ENCODE measurements around the gene PDCD1. TPM values are rescaled to one million over a fixed set of nuclear protein-coding genes. Genes with fewer than 3 reads are reported as not detected.

PDCD1 gene
- total and polyA plus RNA-seq, 2 experiments from 2014 or later = not detected

DNA sequence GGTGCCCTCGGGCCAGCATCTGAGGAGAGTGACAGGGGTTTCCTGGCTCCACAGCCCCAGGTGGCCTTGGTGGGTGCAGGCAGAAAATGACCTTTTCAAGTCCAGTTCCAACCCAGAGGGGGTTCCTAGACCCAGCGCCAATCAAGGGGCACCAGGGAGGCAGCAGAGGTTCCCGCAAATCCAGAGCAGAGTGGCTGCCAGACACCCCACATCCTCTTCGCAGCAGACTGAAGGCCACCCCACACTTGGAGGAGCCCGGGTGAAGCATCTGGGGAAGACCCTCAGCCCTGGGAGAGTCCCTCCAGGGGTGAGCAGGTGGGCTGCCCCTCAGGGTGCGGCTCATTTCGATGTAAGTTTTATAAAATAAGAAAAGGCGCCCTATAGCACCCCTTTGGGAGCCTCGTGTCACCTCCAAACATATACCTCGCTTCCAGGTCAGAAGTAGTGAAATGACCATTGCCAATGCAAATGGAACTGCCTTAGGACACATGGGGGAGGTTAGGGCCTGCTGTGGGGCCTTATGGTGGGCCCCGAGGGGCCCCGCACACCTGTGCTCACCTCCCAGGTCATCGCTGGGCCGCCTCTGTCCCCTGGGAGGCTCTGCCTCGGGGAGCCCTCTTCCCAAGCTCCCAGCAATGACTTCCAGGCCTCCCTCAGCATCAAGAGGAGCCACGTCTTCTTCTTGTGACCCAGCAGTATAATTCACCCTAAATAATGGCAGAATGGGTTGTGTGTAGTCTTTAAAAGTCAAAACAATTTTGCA is 21.8 kb upstream of the PDCD1 start:
- no peak for DNase-seq
- no peaks in the 10 kb centered on the region for H3K9me3 ChIP-seq (ENCODE audit: low read depth)
- H3K4me2 ChIP-seq (ENCODE audit: unreplicated experiment) = no peak overlapping the region
- no peaks in the 10 kb centered on the region for H3K9me2 ChIP-seq (ENCODE audit: insufficient read depth)
- no peaks in the 10 kb centered on the region for H3K27me3 ChIP-seq (replicated peaks; ENCODE audit: insufficient read depth)
- H3K4me1 ChIP-seq (ENCODE audit: insufficient read depth) = peaks cover 16% of the 10 kb centered on the region
- H3K79me2 ChIP-seq (ENCODE audit: insufficient read depth) = no peaks in the 10 kb centered on the region
- no peaks in the 10 kb centered on the region for H3K36me3 ChIP-seq (ENCODE audit: low read depth)
- peaks cover 14% of the 10 kb centered on the region for H3F3A ChIP-seq (ENCODE audit: insufficient read depth)
- H3K4me3 ChIP-seq = peak overlapping the region; percentile 73; the same call in 1 of the 2 replicates
- in situ Hi-C loops (cut with MboI) = no loop called here
- no peak overlapping the region for H3K27ac ChIP-seq
- H4K20me1 ChIP-seq (ENCODE audit: insufficient read depth) = no peaks in the 10 kb centered on the region
- TF ChIP-seq EZH2phosphoT487 (IDR thresholded peaks at IDR 0.05; ENCODE audit: insufficient read depth, low read depth) (no peak), EZH2 (IDR thresholded peaks at IDR 0.05; ENCODE audit: insufficient read depth, poor library complexity, severe bottlenecking) (no peak)
- no peak overlapping the region for H3K9ac ChIP-seq
- 70 to 73% methylated on average over 13 to 16 of the region's 16 CpGs for WGBS, 2 experiments (ENCODE audit: low coverage in 1 of 2, low lambda C conversion rate in 2 of 2, missing lambda C conversion rate in 2 of 2)
- peak overlapping the region; percentile 71 for H2AFZ ChIP-seq

GRCh38 chr2:241879326-241879725 is 20.6 kb upstream of the PDCD1 start:
- Histone ChIP-seq H3K27me3 (replicated peaks; ENCODE audit: insufficient read depth) (no peaks in the 10 kb centered on the region), H3K79me2 (ENCODE audit: insufficient read depth) (no peaks in the 10 kb centered on the region), H3K9me2 (ENCODE audit: insufficient read depth) (no peaks in the 10 kb centered on the region), H3K9ac (no peak overlapping the region), H3K4me3 (no peak overlapping the region), H3K27ac (no peak overlapping the region), H4K20me1 (ENCODE audit: insufficient read depth) (no peaks in the 10 kb centered on the region), H3K9me3 (ENCODE audit: low read depth) (no peaks in the 10 kb centered on the region), H3K36me3 (ENCODE audit: low read depth) (no peaks in the 10 kb centered on the region), H3K4me1 (ENCODE audit: insufficient read depth) (peaks cover 16% of the 10 kb centered on the region), H3F3A (ENCODE audit: insufficient read depth) (peaks cover 14% of the 10 kb centered on the region), H3K4me2 (ENCODE audit: unreplicated experiment) (no peak overlapping the region), H2AFZ (no peak overlapping the region)
- WGBS, 2 experiments (ENCODE audit: low coverage in 1 of 2, low lambda C conversion rate in 2 of 2, missing lambda C conversion rate in 2 of 2) = 62 to 68% methylated on average over 9 of the region's 9 CpGs
- no peak for DNase-seq
- TF ChIP-seq EZH2 (IDR thresholded peaks at IDR 0.05; ENCODE audit: insufficient read depth, poor library complexity, severe bottlenecking) (no peak), EZH2phosphoT487 (IDR thresholded peaks at IDR 0.05; ENCODE audit: insufficient read depth, low read depth) (no peak)
- in situ Hi-C loops (cut with MboI) = no loop called here

- Histone ChIP-seq H3K4me1 (ENCODE audit: insufficient read depth) (peaks cover 14% of the 10 kb centered on the region), H3K27ac (no peak overlapping the region), H4K20me1 (ENCODE audit: insufficient read depth) (no peaks in the 10 kb centered on the region), H2AFZ (no peak overlapping the region), H3K27me3 (replicated peaks; ENCODE audit: insufficient read depth) (no peaks in the 10 kb centered on the region), H3K4me2 (ENCODE audit: unreplicated experiment) (no peak overlapping the region), H3K9ac (no peak overlapping the region), H3F3A (ENCODE audit: insufficient read depth) (peaks cover 10% of the 10 kb centered on the region), H3K36me3 (ENCODE audit: low read depth) (no peaks in the 10 kb centered on the region), H3K9me2 (ENCODE audit: insufficient read depth) (no peaks in the 10 kb centered on the region), H3K79me2 (ENCODE audit: insufficient read depth) (no peaks in the 10 kb centered on the region), H3K4me3 (no peak overlapping the region), H3K9me3 (ENCODE audit: low read depth) (no peaks in the 10 kb centered on the region)
- in situ Hi-C loops (cut with MboI) = no loop called here
- WGBS, 2 experiments (ENCODE audit: low coverage in 1 of 2, low lambda C conversion rate in 2 of 2, missing lambda C conversion rate in 2 of 2) = 26 to 29% methylated on average over 21 to 27 of the region's 27 CpGs
- no peak for TF ChIP-seq EZH2phosphoT487 (IDR thresholded peaks at IDR 0.05; ENCODE audit: insufficient read depth, low read depth)
- no peak for TF ChIP-seq EZH2 (IDR thresholded peaks at IDR 0.05; ENCODE audit: insufficient read depth, poor library complexity, severe bottlenecking)
- peak; percentile 82 for DNase-seq
These were observed 19.6 kb upstream of the PDCD1 start for GRCh38 chr2:241877989-241878970.

DNA sequence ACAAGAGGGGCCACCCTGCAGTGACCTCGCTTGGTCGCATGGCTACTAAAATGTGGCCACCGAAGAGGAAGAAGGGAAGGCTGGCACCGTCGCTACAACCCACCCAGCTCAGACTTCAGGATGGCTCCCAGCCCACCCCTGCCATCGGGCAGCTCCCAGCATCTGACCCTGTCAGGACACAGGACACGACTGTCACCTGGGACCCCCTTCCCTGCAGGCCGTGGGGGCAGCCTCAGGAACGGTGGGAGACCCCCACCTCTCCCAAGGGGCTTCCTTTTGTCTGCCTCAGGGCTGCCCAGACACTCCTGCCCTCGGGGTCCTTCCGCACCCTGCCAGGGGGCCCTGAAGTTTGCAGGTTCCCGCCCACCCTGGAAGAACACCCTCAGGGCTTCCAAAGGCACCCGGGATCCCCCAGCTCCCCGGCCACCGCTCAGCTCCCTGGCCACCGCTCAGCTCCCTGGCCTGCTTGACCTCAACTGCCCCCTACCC is 18.5 kb upstream of the PDCD1 start:
- Histone ChIP-seq H3K27me3 (replicated peaks; ENCODE audit: insufficient read depth) (no peaks in the 10 kb centered on the region), H3K27ac (no peak overlapping the region), H4K20me1 (ENCODE audit: insufficient read depth) (no peaks in the 10 kb centered on the region), H3K9ac (no peak overlapping the region), H3K4me2 (ENCODE audit: unreplicated experiment) (no peak overlapping the region), H3K79me2 (ENCODE audit: insufficient read depth) (no peaks in the 10 kb centered on the region), H3K36me3 (ENCODE audit: low read depth) (no peaks in the 10 kb centered on the region), H3K4me1 (ENCODE audit: insufficient read depth) (peaks cover 4% of the 10 kb centered on the region; the same call in 1 of the 2 replicates), H3K4me3 (no peak overlapping the region), H2AFZ (no peak overlapping the region), H3K9me2 (ENCODE audit: insufficient read depth) (no peaks in the 10 kb centered on the region), H3K9me3 (ENCODE audit: low read depth) (no peaks in the 10 kb centered on the region), H3F3A (ENCODE audit: insufficient read depth) (peaks cover under 1% of the 10 kb centered on the region; the same call in 1 of the 2 replicates)
- no peak for DNase-seq
- in situ Hi-C loops (cut with MboI) = no loop called here
- 61 to 62% methylated on average over 7 to 16 of the region's 16 CpGs for WGBS, 2 experiments (ENCODE audit: low coverage in 1 of 2, low lambda C conversion rate in 2 of 2, missing lambda C conversion rate in 2 of 2)
- no peak for TF ChIP-seq EZH2phosphoT487 (IDR thresholded peaks at IDR 0.05; ENCODE audit: insufficient read depth, low read depth)
- TF ChIP-seq EZH2 (IDR thresholded peaks at IDR 0.05; ENCODE audit: insufficient read depth, poor library complexity, severe bottlenecking) = no peak
